ENCODE measurements around the gene OR2M3. TPM values are rescaled to one million over a fixed set of nuclear protein-coding genes. Genes with fewer than 3 reads are reported as not detected.
"Not testable (repeated sequence)": the region's sequence is repeated elsewhere in the genome, so short reads cannot be mapped to it uniquely, and the experiment has no call there.

OR2M3 gene
- polyA plus RNA-seq, 2 of the 4 experiments (the other 2 are of a cell fraction) = not detected

- H3K9me3 ChIP-seq = no peaks in the 10 kb centered on the region
- ATAC-seq = no peak
- POLR2A ChIA-PET = no interaction called here
- H3K27ac ChIP-seq = no peak overlapping the region
- H3K4me1 ChIP-seq = no peaks in the 10 kb centered on the region
- no peak for FAIRE-seq
- H3K4me3 ChIP-seq = no peak overlapping the region
- DNase-seq (ENCODE audit: low read depth in 1 of 2, low spot score in 1 of 2) = no peak
- no peak overlapping the region for H3K4me2 ChIP-seq
- CTCF ChIA-PET = no interaction called here
- WGBS (ENCODE audit: missing lambda C conversion rate) = 10% methylated on average over 9 of the region's 9 CpGs
- no peak for TF ChIP-seq CBX2 (IDR thresholded peaks at IDR 0.05; ENCODE audit: borderline replicate concordance, low read depth)
These were observed 42.4 kb downstream of the OR2M3 start for GRCh38 chr1:248239478-248239877.

GRCh38 chr1:248243204-248243603 is 46.1 kb downstream of the OR2M3 start:
- WGBS (ENCODE audit: missing lambda C conversion rate) = 9% methylated on average over 14 of the region's 14 CpGs
- Histone ChIP-seq H3K4me1 (no peaks in the 10 kb centered on the region), H3K27ac (no peak overlapping the region), H3K4me3 (no peak overlapping the region), H3K4me2 (no peak overlapping the region), H3K9me3 (no peaks in the 10 kb centered on the region)
- POLR2A ChIA-PET = no interaction called here
- FAIRE-seq (no peak), ATAC-seq (peak in 1 of 2 experiments; percentile 60; a peak in 3 of 6 replicates), DNase-seq (ENCODE audit: low read depth in 1 of 2, low spot score in 1 of 2) (peak; percentile 13 to 31)
- TF ChIP-seq RAD21 (conservative IDR thresholded peaks at IDR 0.05 in 1 of 2, IDR thresholded peaks at IDR 0.05 in 1 of 2) = peak; percentile 19 to 47; a peak in 3 of 5 replicates
- TF ChIP-seq SREBF2 (IDR thresholded peaks at IDR 0.05) = no peak
- CTCF ChIA-PET = no interaction called here

GRCh38 chr1:248259309-248259708 is 62.2 kb downstream of the OR2M3 start:
- H3K9me3 ChIP-seq; H3K4me2 ChIP-seq; FAIRE-seq; ATAC-seq; H3K4me3 ChIP-seq; H3K4me1 ChIP-seq; CTCF ChIA-PET; POLR2A ChIA-PET; H3K27ac ChIP-seq; DNase-seq (ENCODE audit: low read depth in 1 of 2, low spot score in 1 of 2): not testable (repeated sequence)
- 0% methylated on average over 1 of the region's 1 CpG for WGBS (ENCODE audit: missing lambda C conversion rate)

Other genes starting within 250 kb of the OR2M3 start
- gene OR2L8, start 248.4 kb upstream of the OR2M3 start, polyA plus RNA-seq (2011; rRNA removed) = not detected in 2 replicates
- not detected in 3 replicates for gene OR2L8, start 248.4 kb upstream of the OR2M3 start, polyA plus RNA-seq (2017; fragmentation: RNase III; extraction: RNeasy Plus Mini Kit Qiagen cat#74134 plus additional on column Dnase treatment)
- gene OR2AK2, start 232.0 kb upstream of the OR2M3 start, polyA plus RNA-seq (2011; rRNA removed) = not detected in 2 replicates
- gene OR2AK2, start 232.0 kb upstream of the OR2M3 start, polyA plus RNA-seq (2017; fragmentation: RNase III; extraction: RNeasy Plus Mini Kit Qiagen cat#74134 plus additional on column Dnase treatment) = not detected in 3 replicates
- not detected in 2 replicates for gene OR2L5, start 183.6 kb upstream of the OR2M3 start, polyA plus RNA-seq (2011; rRNA removed)
- not detected in 3 replicates for gene OR2L5, start 183.6 kb upstream of the OR2M3 start, polyA plus RNA-seq (2017; fragmentation: RNase III; extraction: RNeasy Plus Mini Kit Qiagen cat#74134 plus additional on column Dnase treatment)
- not detected in 2 replicates for gene OR2L2, start 167.2 kb upstream of the OR2M3 start, polyA plus RNA-seq (2011; rRNA removed)
- not detected in 3 replicates for gene OR2L2, start 167.2 kb upstream of the OR2M3 start, polyA plus RNA-seq (2017; fragmentation: RNase III; extraction: RNeasy Plus Mini Kit Qiagen cat#74134 plus additional on column Dnase treatment)
- not detected in 2 replicates for gene OR2L3, start 150.4 kb upstream of the OR2M3 start, polyA plus RNA-seq (2011; rRNA removed)
- not detected in 3 replicates for gene OR2L3, start 150.4 kb upstream of the OR2M3 start, polyA plus RNA-seq (2017; fragmentation: RNase III; extraction: RNeasy Plus Mini Kit Qiagen cat#74134 plus additional on column Dnase treatment)
- not detected in 2 replicates for gene OR2L13, start 102.1 kb upstream of the OR2M3 start, polyA plus RNA-seq (2011; rRNA removed)
- not detected in 3 replicates for gene OR2L13, start 102.1 kb upstream of the OR2M3 start, polyA plus RNA-seq (2017; fragmentation: RNase III; extraction: RNeasy Plus Mini Kit Qiagen cat#74134 plus additional on column Dnase treatment)
- not detected in 2 replicates for gene OR2M5, start 52.1 kb upstream of the OR2M3 start, polyA plus RNA-seq (2011; rRNA removed)
- gene OR2M5, start 52.1 kb upstream of the OR2M3 start, polyA plus RNA-seq (2017; fragmentation: RNase III; extraction: RNeasy Plus Mini Kit Qiagen cat#74134 plus additional on column Dnase treatment) = not detected in 3 replicates
- gene OR2M2, start 22.4 kb upstream of the OR2M3 start, polyA plus RNA-seq (2011; rRNA removed) = not detected in 2 replicates
- gene OR2M2, start 22.4 kb upstream of the OR2M3 start, polyA plus RNA-seq (2017; fragmentation: RNase III; extraction: RNeasy Plus Mini Kit Qiagen cat#74134 plus additional on column Dnase treatment) = not detected in 3 replicates
- not detected in 2 replicates for gene OR2M4, start 34.2 kb downstream of the OR2M3 start, polyA plus RNA-seq (2011; rRNA removed)
- not detected in 3 replicates for gene OR2M4, start 34.2 kb downstream of the OR2M3 start, polyA plus RNA-seq (2017; fragmentation: RNase III; extraction: RNeasy Plus Mini Kit Qiagen cat#74134 plus additional on column Dnase treatment)
- gene OR2T33, start 80.7 kb downstream of the OR2M3 start, polyA plus RNA-seq (2011; rRNA removed) = not detected in 2 replicates
- gene OR2T33, start 80.7 kb downstream of the OR2M3 start, polyA plus RNA-seq (2017; fragmentation: RNase III; extraction: RNeasy Plus Mini Kit Qiagen cat#74134 plus additional on column Dnase treatment) = not detected in 3 replicates
- not detected in 2 replicates for gene OR2T12, start 106.2 kb downstream of the OR2M3 start, polyA plus RNA-seq (2011; rRNA removed)
- not detected in 3 replicates for gene OR2T12, start 106.2 kb downstream of the OR2M3 start, polyA plus RNA-seq (2017; fragmentation: RNase III; extraction: RNeasy Plus Mini Kit Qiagen cat#74134 plus additional on column Dnase treatment)
- gene OR2M7, start 127.3 kb downstream of the OR2M3 start, polyA plus RNA-seq (2011; rRNA removed) = not detected in 2 replicates
- not detected in 3 replicates for gene OR2M7, start 127.3 kb downstream of the OR2M3 start, polyA plus RNA-seq (2017; fragmentation: RNase III; extraction: RNeasy Plus Mini Kit Qiagen cat#74134 plus additional on column Dnase treatment)
- gene OR14C36, start 151.5 kb downstream of the OR2M3 start, polyA plus RNA-seq (2011; rRNA removed) = not detected in 2 replicates
- gene OR14C36, start 151.5 kb downstream of the OR2M3 start, polyA plus RNA-seq (2017; fragmentation: RNase III; extraction: RNeasy Plus Mini Kit Qiagen cat#74134 plus additional on column Dnase treatment) = not detected in 3 replicates
- not detected in 2 replicates for gene OR2T4, start 164.4 kb downstream of the OR2M3 start, polyA plus RNA-seq (2011; rRNA removed)
- gene OR2T4, start 164.4 kb downstream of the OR2M3 start, polyA plus RNA-seq (2017; fragmentation: RNase III; extraction: RNeasy Plus Mini Kit Qiagen cat#74134 plus additional on column Dnase treatment) = not detected in 3 replicates
- gene OR2T6, start 178.5 kb downstream of the OR2M3 start, polyA plus RNA-seq (2011; rRNA removed) = not detected in 2 replicates
- gene OR2T6, start 178.5 kb downstream of the OR2M3 start, polyA plus RNA-seq (2017; fragmentation: RNase III; extraction: RNeasy Plus Mini Kit Qiagen cat#74134 plus additional on column Dnase treatment) = not detected in 3 replicates
- not detected in 2 replicates for gene OR2T1, start 205.8 kb downstream of the OR2M3 start, polyA plus RNA-seq (2011; rRNA removed)
- not detected in 3 replicates for gene OR2T1, start 205.8 kb downstream of the OR2M3 start, polyA plus RNA-seq (2017; fragmentation: RNase III; extraction: RNeasy Plus Mini Kit Qiagen cat#74134 plus additional on column Dnase treatment)
- gene OR2T2, start 248.4 kb downstream of the OR2M3 start, polyA plus RNA-seq (2011; rRNA removed) = not detected in 2 replicates
- gene OR2T2, start 248.4 kb downstream of the OR2M3 start, polyA plus RNA-seq (2017; fragmentation: RNase III; extraction: RNeasy Plus Mini Kit Qiagen cat#74134 plus additional on column Dnase treatment) = not detected in 3 replicates